Large intestine (tissue), 12 donors: ENCODE data around the gene CATSPER2. TPM values are rescaled to one million over a fixed set of nuclear protein-coding genes. Genes with fewer than 3 reads are reported as not detected.
"Not testable (repeated sequence)": the region's sequence is repeated elsewhere in the genome, so short reads cannot be mapped to it uniquely, and the experiment has no call there.

ENCODE experiments used
- DNase-seq, 2 donors: peaks; one replicate each; pipeline versions ENCODE4 v3.0.0 to v3.0.0-alpha.2; 2013
- H3K27ac ChIP-seq: one replicate; pipeline ENCODE4 v1.5.1; 2013; ENCODE audit warnings: low read length
- H3K27me3 ChIP-seq: 2 replicates; pipeline ENCODE4 v1.6.1; 2013; ENCODE audit warnings: low read length; ENCODE audit not compliant: control insufficient read depth, insufficient read depth
- H3K36me3 ChIP-seq: 2 replicates; pipeline ENCODE4 v1.6.1; 2013; ENCODE audit warnings: low read length; ENCODE audit not compliant: control insufficient read depth, insufficient read depth
- H3K4me1 ChIP-seq: one replicate; pipeline ENCODE4 v1.6.1; 2013; ENCODE audit warnings: low read length; ENCODE audit not compliant: control insufficient read depth, insufficient read depth
- H3K4me3 ChIP-seq: one replicate; pipeline ENCODE4 v1.5.1; 2013; ENCODE audit warnings: low read length
- H3K9me3 ChIP-seq: one replicate; pipeline ENCODE4 v1.6.1; 2013; ENCODE audit warnings: mild to moderate bottlenecking, low read depth, low read length, moderate library complexity; ENCODE audit not compliant: control insufficient read depth
- WGBS: methylation state at CpG from one replicate; pipeline ENCODE4 v1.1.5; 2013; ENCODE audit warnings: low lambda C conversion rate; ENCODE audit not compliant: insufficient coverage; 5-methylcytosine and 5-hydroxymethylcytosine counted together
- long read RNA-seq, 11 donors: transcript quantifications; one replicate each; lab custom pipeline, GENCODE V29; 2026
- polyA plus RNA-seq: library from polyadenylated mRNA; unstranded; fragments of 120-200 nt; gene quantifications from one replicate; pipeline ENCODE4 v1.2.1, GENCODE V29; 2013

Gene CATSPER2
- polyA plus RNA-seq: 55.3 TPM
- long read RNA-seq, donor 1: 0 reads
- long read RNA-seq, donor 2: 0 reads
- long read RNA-seq, donor 3: 0 reads
- long read RNA-seq, donor 4: 0 reads
- long read RNA-seq, donor 5: 0 reads
- long read RNA-seq, donor 6, partial matches to known transcripts: 0 of 1 reads
- long read RNA-seq, donor 6, other reads (novel, unspliced or antisense): 0 of 1 reads
- long read RNA-seq, donor 7: 0 reads
- long read RNA-seq, donor 8: 0 reads
- long read RNA-seq, donor 9: 0 reads
- long read RNA-seq, donor 10: 0 reads
- long read RNA-seq, donor 11: 0 reads

DNA sequence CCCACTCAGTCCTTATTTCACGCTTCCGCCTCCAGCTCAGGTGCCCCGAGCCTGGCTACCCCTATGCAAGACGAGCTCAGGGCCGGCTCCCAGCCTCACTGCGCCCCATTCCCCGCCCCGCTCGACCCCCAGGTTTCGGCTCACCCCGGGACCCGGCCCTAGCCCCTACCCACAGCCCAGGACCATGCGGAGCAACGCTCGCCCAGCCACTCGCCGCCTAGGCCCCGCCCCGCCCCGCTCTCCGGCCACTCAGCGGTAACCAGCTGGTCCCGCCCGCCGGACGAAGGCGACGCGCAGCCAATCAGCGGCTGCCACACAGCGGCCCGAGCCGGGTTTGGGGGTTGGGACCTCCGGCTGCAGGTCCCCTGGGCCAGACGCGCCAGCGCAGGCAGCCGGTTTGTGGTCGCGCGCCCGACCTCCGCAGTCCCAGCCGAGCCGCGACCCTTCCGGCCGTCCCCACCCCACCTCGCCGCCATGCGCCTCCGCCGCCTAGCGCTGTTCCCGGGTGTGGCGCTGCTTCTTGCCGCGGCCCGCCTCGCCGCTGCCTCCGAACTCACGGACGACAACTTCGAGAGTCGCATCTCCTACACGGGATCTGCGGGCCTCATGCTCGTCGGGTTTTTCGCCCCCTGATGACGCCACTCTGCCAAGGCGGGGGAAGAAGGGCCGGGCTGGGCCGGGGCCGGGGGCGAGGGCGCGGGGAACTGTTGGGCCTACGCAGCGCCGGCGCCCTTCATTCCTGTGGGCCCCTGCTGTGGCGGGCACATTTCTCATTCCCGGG, at the start of gene CATSPER2:
Gene CATSPER2 (minus strand): TSS at position 196 of the 781 bp plus-strand sequence. CDS start 783 bp downstream, outside the sequence.
- Histone ChIP-seq H3K9me3 (no peaks in the 10 kb centered on the region), H3K27ac (no peak within 1 kb of the TSS), H3K27me3 (no peaks in the 10 kb centered on the region), H3K36me3 (peaks cover 15% of the 10 kb centered on the region), H3K4me3 (no peak within 1 kb of the TSS), H3K4me1 (no peaks in the 10 kb centered on the region)
- DNase-seq: no peak
- WGBS: 100% methylated on average over 1 of the region's 85 CpGs

DNA sequence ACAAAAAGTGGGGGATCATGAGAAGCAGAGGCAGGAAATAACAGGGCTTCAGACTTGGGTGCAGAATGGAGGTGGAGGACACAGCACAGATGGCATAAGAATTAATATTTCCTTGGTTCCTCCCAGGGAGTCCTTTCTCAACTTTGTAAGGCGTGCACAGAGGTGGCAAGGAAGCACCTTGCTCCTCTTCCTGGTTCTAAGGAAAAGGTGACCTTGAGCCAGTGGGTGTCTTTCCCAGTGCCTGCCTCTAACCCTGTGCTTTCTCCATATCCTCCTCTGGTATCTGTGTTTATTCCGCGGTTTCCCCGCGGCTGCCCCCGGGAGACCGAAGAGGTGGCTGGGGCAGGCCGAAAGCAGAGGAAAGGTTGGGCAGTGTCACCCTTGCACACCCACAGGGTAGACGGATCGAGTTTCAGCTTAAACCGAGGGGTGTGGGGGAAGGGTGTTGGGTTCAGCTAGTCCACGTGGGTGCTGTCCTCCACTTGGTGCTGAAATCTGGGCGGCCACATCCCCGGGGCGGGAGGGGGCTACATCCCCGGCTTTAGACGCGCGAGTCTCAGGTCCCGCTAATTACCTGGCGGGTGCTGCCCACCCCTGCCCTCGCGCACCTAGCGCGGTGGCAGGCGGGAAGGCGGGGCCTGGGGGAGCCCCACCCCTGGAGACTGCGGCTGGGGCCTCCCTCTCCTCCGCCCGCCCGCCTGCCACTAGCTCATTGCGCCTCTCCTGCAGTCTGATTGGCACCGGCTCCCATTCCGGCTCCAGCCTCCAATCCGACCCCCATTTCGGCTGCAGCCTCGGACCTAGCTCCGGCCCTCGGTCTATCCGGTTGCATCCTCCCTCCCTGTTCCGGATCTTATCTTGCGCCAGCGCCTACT, 44.7 kb upstream of the CATSPER2 start, which contains the start of gene CKMT1A:
Gene CKMT1A (plus strand): TSS at position 712 of the 875 bp plus-strand sequence. CDS start 192 bp downstream, outside the sequence.
- WGBS: no CpG with 5 or more reads among the region's 43 CpGs

DNA sequence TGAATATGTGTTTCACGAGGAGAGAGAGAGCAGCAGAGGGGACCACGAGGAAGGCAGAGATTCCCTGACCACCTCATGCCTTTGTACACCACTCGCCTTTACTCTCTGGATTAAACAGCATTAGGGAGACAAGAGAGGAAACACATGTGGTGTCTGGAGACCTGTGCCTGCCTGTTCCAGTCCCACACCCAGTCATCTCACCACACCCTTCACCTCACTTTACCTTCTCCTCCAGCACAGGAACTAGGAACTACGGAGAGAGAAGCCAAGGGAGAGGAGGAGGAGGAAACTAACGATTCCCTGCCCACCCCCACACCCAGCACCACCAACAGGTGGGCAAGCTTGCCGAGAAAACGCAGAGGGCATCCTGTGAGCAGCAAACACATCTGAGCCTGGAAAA, 44.0 kb upstream of the CATSPER2 start:
- DNase-seq, H3K27me3 ChIP-seq, H3K4me3 ChIP-seq, H3K4me1 ChIP-seq, H3K36me3 ChIP-seq, H3K9me3 ChIP-seq, H3K27ac ChIP-seq: not testable (repeated sequence)
- no CpG with 5 or more reads among the region's 7 CpGs for WGBS

More for the DNA sequence above, 44.7 kb upstream of the CATSPER2 start, which contains the start of gene CKMT1A:
- not testable (repeated sequence) for H3K36me3 ChIP-seq, H3K4me3 ChIP-seq, DNase-seq, H3K4me1 ChIP-seq, H3K9me3 ChIP-seq, H3K27ac ChIP-seq, H3K27me3 ChIP-seq

DNA sequence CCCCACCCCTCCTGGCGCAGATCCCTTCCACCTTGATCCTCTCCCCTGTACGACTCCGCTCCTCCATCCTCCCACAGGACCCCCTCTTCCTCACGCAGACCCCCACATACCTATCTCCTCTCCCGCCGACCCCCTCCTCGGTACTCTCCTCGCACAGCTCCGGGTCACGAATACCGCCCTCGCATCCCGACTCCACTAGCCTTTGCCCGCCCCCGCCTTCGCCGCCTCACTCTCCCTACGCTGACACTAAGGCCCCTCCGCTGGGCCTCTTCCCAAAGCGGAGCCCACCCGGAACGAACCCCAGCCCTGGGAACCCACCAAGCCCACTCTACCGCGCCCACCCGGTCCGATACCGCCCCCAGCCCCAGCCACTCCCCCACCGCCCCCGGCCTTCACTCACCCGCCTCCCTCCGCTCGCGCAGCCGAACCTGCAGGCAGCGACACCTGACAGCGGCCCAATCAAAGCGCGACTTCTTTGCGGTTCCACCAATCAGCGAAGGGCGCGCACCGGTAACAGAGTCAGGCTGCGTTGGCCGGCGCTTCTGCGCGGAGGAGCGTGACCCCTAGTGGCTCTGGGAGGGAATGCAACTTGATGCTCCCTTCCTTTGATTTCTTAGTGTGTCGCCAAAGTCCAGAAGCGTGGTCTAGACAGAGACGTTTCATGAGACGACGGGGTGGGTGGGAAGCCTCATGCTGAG, 41.1 kb upstream of the CATSPER2 start:
- WGBS: no CpG with 5 or more reads among the region's 54 CpGs
- not testable (repeated sequence) for H3K4me3 ChIP-seq, H3K4me1 ChIP-seq, H3K36me3 ChIP-seq, DNase-seq, H3K27ac ChIP-seq, H3K27me3 ChIP-seq, H3K9me3 ChIP-seq

DNA sequence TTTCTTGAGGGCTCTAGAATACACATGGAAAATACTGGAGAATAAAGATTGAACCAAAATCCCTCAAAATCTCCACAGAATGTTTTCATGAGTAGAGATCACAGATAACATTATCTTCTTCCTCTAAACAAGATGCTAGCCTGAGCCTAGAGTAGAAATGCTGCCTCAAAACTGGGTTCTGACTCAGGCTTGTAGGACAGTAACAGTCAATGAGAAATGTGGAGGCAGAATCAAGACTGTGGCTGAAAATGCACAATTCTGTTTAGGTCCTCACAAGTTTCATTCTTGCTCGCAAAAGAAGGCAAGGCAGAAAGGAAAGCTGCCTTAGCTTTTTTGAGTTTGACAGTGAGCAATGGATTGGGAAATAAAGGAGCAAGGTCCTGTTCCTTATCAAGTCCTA, 25.5 kb upstream of the CATSPER2 start:
- no CpG with 5 or more reads among the region's 1 CpG for WGBS
- not testable (repeated sequence) for H3K4me3 ChIP-seq, H3K27me3 ChIP-seq, H3K27ac ChIP-seq, H3K9me3 ChIP-seq, DNase-seq, H3K4me1 ChIP-seq, H3K36me3 ChIP-seq

DNA sequence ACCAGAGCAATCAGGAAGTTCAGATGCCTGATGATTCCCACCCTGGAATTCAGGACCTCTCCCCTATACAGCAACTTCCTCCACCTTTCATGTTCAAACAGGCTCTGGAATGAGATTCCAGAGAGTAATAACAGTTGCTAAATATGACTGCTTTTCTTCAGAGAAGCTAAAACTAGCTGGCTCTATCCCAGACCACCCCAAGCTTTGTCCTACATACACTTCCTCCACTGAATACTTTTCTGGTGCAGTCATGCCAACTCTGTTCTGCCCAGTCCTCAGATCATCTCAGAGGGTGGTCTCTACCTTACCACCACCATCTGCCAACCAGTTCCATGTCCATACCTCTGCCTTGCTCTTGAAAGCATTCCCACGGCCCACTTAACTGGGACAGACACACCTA, 17.5 kb upstream of the CATSPER2 start:
- H3K36me3 ChIP-seq, DNase-seq: not testable (repeated sequence)
- WGBS: no CpG with 5 or more reads among the region's 1 CpG

DNA sequence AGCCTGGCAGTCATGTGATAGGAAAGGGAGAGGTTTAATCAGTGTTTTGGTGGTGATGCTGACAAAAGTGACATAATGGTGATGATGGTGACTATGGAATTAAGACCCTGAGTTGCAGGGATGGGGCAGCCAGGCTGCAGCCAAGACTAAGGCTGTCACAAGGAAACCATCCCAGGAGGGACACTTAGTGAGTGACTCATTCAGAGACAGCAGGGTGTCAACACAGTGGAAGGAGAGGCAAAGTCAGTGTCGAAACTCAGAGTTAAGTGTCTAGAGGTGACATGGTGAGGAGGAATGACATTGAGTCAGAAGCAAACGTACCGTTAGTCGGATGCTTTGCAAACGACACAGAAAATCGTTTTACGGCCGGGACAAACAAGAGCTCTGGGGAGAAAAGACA, 14.7 kb upstream of the CATSPER2 start:
- not testable (repeated sequence) for H3K27me3 ChIP-seq, H3K36me3 ChIP-seq, DNase-seq, H3K4me1 ChIP-seq, H3K27ac ChIP-seq, H3K4me3 ChIP-seq, H3K9me3 ChIP-seq
- WGBS: no CpG with 5 or more reads among the region's 8 CpGs

More for the DNA sequence above, 17.5 kb upstream of the CATSPER2 start:
- H3K4me1 ChIP-seq, H3K27ac ChIP-seq, H3K27me3 ChIP-seq, H3K4me3 ChIP-seq, H3K9me3 ChIP-seq: not testable (repeated sequence)

DNA sequence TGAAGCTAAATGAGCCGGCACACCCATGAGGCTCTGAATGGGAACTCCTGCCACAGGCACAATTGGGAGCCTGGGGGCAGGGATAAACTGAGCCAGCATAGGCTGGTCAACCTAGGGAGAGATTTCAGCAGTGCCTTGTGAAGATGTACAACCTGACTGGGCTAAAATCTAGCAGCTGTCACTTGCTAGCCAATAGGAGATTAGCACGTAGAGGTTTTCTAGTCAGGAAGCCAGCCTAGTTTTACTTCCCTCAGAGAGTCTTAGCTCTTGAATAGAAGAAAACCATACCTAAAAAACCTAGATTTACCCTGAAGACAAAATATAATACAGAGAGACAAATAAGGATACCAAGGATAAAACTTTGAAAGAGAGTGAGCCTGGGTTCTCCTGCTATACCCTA, 13.6 kb upstream of the CATSPER2 start:
- not testable (repeated sequence) for H3K9me3 ChIP-seq, H3K36me3 ChIP-seq, H3K27me3 ChIP-seq, H3K4me1 ChIP-seq, H3K27ac ChIP-seq, DNase-seq, H3K4me3 ChIP-seq
- WGBS: no CpG with 5 or more reads among the region's 2 CpGs

DNA sequence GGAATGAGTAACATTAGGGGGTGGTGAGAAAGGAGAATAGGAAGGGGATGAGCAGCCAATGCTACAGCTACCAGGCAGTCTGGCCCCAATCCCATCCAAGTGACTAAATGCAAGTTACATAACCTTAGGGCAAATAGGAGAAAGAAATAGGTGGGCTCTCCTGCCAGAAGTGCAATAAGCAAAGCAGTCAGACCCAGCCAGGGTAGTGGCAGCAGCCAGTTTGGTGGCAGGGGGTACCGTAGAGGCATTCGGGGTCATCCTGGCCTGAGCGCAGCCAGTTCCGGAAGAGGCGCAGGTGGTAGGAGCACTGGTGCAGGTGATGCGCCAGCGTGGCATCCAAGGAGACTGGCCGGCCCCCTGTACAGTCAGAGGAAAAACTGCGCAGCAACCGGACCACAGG, 11.1 kb upstream of the CATSPER2 start:
- not testable (repeated sequence) for H3K27ac ChIP-seq, DNase-seq, H3K9me3 ChIP-seq, H3K4me3 ChIP-seq, H3K36me3 ChIP-seq, H3K27me3 ChIP-seq, H3K4me1 ChIP-seq
- WGBS: no CpG with 5 or more reads among the region's 10 CpGs
